Activated gamma-delta T cell (primary cell): ENCODE measurements around the gene MMRN2.

Source experiments
- DNase-seq: peaks from one replicate; lab custom pipeline; 2025; lab: John Stamatoyannopoulos, UW

Gene MMRN2

DNA sequence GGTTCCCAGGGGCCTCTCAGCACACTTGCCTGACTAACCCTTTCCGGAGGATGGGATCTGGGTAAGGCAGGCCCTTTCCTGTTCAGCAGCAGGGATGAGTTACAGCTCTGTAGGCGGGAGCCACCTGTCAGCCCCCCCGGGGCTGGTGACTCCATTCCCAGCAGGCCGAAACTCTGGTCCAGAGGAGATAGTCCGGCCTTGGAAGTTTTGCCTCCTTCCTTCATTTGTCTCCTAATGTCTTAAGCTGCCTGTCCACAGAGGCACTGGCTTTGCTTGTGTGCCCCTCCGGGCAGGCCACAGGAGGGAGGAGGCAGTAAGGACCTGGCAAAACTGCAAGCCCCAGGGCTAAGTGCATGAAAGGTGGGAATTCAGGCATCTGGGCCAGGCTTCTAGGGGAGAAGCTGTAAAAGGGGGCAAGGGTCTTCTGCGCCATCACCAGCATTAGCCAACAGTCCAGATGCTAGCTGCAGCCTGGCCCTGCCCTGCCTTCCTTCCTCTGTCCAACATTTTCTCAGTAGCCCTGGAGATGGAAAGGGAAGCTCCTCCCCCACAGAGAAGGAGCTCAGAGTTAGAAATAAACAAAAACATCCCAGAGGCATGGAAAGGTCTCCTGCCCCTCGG lies 12.1 kb upstream of the MMRN2 start:
- no peak for DNase-seq

DNA sequence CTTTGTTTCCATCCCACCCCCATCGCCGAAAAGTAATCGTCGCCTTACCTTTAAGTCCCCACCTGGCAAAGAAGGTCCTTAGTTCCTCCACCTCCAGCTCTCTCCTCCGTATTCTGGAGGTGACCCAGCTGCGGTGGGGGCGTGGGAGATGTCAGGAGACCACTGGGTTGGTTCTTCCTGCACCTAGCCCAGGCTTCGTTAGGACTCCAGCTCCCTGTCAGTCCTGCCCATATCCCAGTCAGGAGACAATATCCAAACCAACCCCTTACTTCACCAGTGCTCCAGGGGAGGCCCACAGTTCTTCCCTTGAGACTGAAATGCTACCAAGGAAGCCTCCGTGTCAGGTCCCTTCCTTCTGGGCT lies 11.6 kb upstream of the MMRN2 start:
- no peak for DNase-seq

DNA sequence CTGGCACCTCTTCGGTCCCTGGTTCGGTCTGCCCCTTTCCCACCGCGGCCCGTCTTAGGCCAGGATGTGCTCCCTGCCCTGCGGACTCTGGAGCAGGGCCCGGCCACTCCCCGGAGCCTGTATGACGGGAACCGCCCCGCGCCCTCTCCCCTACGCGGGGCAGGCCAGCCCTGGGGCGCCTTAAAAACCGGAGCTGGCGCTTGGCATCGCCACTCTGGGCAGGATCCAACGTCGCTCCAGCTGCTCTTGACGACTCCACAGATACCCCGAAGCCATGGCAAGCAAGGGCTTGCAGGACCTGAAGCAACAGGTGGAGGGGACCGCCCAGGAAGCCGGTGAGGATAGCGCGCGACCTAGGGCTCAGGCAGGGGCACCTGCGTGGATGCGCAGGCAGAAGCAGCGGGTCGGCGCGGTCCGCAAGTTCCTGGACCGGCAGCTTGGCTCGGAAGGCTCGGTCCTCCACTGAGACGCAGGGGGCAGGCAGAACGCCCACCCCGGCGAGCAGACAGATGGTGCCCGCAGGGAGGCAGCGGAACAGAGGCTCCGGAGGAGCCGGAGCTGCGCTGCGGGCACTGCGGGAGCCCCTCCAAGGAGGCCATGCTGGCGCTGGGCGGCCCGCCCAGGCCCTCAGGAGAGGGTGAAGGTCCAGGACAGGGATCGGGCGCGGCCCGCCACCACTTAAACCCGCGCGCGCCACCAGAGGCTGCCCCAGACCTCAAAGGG lies 11.0 kb upstream of the MMRN2 start, which contains the start of gene ADIRF:
Gene ADIRF (plus strand): TSS at position 212 of the 723 bp plus-strand sequence. CDS start 63 bp downstream, at position 275.
- no peak for DNase-seq

DNA sequence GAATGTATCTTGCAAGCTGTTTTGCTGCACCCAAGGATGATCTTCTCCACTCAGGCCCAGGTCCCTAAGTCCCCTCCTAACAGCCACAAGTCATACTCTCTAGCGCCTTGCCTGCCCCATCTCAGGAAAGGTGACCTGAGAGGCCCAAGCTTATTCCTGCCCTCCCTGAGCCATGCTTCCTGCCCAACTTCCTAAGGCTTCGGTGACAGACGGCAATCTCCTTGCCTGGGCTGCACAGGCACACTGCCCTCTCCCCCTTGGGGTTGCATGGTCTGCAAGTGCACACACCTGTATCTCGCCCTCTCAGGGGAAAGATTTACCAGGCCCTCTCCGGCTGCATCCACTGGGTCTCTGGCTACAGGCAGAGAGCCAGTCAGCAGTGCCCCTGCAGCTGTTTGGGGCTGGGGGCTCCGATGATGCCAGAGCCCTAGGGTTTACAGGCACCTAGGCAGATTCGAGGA lies 10.1 kb upstream of the MMRN2 start:
- no peak for DNase-seq

DNA sequence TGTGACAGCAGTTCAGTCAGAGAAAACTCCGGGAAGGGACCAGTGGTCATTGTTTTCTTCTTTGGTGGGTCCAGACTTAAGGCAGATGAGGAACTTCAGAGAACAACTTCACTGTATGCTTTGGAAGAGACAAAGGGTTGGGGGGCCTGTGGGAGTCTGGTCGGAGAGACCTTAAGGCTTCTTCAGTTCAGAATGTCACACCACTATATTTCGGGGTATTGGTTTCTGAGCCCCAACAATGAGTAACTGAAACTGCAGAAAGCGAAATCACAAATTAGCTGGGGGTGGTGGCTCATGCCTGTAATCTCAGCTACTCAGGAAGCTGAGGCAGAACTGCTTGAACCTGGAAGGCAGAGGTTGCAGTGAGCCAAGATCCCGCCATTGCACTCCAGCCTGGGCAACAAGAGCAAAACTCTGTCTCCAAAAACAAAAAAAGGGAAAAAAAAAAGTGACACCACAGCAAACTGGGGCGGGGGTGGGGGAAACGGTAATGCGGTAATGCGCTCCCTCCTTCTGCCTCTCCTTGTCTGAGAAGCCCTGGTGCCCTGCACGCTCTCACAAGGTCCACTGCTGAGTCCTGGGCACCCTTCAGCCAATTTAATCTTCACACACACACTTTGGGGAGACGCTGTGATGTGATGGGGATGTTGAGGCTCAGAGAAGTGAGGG lies 8.7 kb upstream of the MMRN2 start:
- DNase-seq: no peak

DNA sequence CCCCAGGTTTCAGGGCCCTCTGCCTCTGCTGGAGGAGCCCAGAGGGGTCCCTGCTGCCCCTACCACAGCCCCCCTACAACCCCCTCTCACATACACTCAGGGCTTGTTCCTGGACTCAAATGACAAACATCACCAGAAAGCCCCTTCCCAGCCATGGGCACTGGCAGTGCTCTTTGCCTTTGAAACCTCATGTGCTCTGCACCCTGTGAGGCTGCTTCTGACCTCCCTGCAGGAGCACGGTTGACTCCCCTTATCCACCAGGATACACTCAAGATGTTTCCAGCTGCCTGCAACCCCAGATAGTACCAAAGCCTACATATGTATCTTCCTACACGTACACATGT lies 7.4 kb upstream of the MMRN2 start:
- DNase-seq: no peak

DNA sequence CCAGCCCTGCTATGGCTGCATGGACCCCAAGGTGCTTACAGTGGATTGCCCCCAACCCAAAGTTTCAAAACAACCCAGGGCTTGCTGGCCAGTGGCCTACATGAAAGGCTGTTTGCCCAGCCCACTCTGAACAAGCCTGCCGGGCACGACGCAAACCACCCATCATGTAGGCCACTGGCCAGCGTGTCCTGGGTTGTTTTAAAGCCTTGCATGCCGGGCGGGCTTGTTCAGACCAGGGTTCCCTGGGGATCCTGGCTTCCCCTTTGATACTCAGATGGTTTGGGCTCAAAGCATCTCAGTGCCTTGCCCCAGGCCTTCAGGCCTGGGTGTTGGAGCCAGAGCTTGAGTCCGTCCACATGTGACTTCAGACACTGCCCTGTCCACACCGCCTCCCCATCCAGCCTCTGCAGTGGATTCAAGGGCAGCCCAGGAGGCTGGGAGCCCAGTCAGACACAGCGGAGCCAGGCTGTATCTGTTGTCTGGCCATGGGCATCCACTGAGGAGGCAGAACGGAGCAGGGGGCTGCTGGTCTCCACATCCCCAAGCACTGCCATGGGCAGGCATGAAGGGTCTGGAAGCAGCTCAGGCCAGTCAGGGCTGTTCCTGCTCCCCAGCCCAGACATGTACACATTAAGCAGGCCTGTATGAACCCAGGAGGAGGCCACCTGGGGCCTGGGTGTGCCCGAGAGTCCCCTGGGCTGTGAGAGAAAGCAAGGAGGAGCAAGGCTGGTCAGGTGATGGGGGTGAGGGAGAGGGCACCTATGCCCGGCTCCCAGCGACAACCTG lies 6.8 kb upstream of the MMRN2 start:
- DNase-seq: no peak

DNA sequence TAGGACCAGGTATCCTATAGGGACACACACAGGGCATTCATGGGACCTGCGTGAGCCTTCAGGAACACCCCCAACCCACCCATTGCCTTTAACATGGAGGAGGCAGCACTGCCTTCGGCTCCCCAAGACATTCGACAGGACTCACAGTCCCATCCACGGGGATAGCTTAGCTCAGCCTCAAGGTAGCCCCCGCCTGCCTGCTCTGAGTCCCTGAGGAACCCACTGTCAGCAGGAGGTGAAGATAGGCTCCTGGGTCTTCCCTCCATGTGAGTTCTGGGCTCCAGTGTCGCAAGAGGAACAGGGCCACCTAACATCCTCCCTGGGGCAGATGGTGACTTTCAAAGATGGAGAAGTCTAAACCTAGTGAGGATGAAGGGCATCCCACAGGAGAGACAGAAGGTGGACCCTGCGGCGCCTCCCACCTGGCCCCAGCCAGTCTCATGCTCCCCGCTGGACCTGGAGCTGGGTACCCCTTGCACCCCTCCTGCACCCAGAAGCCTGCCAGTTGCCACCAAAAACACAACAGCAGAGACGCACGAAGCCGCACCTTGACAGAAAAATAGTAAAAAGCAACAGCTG lies 6.0 kb upstream of the MMRN2 start:
- DNase-seq: no peak

DNA sequence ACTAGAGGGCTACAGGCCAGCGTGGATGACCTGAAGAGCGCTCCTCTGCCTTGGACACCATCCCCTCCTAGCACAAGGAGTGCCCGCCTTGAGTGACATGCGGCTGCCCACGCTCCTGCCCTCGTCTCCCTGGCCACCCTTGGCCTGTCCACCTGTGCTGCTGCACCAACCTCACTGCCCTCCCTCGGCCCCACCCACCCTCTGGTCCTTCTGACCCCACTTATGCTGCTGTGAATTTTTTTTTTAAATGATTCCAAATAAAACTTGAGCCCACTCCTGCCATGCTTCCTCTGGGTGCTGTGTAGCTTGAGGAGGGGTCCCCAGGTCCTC lies 5.5 kb upstream of the MMRN2 start:
- DNase-seq: no peak

DNA sequence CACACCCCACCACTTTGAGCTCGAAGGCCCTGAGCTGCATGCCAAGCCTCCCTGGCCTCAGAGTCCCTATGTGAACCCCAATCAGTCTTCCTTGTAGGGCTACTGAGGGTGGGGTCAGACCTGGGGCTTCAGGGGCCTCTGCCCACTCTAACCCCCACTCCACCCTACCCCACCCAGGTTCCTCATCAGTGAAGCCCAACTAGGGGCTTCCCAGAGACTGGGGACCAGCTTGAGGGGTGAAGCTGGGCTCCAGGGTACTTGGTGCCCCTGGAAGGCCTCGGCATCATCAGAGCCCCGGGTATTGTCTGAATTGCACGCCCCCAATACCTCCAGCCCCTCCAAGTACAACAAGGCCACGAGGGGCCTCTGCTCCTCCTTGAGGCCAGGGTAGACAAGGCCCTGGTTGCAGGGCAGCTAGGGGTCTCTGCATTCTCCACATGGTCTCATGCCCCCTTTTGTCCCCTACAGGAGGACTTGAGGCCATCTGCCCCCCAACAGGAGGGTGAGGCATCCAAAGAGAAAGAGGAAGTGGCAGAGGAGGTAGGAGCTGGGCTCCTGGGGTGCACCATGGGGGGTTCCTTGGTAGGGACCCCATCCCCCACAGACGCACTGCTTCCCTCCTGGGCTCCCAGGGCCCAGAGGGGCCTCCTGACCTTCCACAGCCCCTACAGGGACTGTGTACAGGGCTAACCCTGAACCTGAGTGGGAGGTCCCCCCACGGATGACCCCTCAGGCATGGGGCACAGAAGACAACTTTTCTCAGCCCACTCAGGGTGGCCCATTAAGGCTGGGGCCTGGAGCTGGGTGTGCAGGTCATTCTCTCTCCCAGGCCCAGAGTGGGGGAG lies 4.9 kb upstream of the MMRN2 start:
- DNase-seq: no peak

DNA sequence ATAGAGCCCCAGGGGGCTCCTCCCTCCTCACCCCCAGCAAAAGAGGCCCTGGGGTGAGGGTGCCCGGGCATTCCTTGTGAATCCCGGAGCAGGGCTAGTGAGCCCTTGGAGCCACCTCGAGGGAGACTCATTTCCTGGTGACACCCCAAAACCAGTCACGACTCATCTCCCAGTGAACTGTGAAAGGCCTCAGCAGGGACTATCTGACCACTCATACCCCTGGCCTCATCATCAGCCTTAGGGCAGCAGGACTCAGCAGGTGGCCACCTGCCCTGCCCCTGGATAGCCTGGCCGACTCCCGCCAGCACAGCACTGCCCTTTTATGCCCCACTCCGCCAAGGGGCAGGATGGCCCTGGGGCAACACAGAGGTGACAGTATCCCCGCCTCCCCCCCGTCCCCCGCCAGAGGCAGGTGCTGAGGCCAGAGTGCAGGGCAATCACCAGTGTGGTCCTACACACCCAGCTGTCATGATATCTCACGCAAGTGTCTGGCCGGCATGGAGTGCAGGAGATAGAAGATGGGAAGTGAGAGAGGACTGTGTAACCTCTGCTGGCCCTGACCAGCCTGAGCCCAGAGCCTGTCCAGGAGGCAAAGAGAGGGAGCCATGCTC lies 4.2 kb upstream of the MMRN2 start:
- no peak for DNase-seq

DNA sequence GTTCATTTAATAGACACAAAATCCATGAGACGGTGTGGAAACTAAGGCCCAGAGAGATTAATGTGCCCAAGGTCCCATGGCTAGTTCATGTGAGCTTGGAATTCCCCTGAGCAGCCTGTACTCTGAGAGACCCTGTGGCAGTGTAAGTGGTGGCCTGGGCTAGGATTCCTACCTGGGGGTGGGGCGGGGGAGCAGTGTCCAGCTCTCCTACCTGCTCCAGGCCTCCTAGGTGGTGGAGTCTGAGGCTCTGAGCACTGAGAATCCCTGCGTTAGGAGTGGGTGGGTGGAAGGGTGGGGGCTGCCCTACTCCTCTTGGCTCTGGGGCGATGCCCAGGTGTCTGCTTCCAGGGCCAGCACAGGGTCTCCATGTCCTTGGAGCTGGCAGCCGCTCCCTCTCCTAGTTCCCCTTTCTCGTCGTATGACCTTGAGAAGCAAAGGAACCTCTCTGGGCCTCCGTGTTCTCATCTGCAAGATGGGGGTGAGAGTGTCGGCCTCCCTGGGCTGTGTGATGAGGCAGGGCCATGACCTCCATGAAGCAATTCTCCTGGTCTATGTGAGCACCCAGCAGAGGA lies 3.5 kb upstream of the MMRN2 start:
- no peak for DNase-seq

DNA sequence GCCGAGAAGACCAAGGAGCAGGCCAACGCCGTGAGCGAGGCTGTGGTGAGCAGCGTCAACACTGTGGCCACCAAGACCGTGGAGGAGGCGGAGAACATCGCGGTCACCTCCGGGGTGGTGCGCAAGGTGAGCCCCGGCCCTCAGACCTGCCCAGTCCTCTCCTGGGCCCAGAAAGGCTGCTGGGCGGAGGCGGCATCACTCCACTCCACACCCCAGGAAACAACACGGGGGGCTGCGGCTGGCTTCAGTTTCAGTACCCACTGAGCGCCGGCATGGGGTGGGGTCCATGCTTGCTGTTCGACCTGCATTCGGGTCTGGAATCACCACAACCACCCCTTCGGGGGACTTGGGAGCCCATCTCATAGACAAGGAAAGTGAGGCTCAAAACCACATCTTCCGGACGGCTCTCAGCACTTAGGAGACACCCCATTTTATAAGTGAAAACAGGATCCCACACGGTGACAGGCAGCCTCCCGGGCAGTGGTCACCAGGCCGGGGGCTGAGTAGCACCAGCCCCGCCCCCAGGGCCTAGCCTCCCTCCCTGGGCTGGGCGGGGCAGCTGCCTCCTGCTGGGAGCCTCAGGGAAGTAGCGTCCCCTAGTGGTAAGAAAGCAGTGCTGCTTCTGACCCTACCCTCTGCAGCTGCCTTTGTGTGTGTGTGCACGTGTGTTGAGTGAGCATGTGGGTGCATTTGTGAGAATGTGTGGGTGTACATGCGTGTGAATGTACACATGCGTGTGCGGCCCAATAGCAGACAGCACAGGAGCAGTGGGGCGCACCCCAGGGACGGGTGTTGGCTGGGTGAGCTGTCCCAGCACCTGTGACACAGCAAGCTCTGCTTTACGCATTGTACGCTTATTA lies 2.8 kb upstream of the MMRN2 start:
- no peak for DNase-seq

DNA sequence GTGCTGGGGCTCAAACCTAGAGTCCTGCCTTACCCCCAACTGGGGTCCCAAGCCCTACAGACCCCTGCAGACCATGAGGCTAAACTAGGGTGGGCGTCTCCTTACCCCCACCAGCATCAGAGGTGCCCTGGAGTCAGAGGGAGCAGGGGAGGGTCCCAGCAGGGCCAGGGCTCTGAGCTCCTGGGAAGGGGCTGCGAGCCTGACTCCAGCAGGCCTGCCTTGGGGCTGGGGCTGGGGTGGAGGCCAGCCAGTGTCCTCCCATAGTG lies 2.3 kb upstream of the MMRN2 start:
- DNase-seq: no peak

DNA sequence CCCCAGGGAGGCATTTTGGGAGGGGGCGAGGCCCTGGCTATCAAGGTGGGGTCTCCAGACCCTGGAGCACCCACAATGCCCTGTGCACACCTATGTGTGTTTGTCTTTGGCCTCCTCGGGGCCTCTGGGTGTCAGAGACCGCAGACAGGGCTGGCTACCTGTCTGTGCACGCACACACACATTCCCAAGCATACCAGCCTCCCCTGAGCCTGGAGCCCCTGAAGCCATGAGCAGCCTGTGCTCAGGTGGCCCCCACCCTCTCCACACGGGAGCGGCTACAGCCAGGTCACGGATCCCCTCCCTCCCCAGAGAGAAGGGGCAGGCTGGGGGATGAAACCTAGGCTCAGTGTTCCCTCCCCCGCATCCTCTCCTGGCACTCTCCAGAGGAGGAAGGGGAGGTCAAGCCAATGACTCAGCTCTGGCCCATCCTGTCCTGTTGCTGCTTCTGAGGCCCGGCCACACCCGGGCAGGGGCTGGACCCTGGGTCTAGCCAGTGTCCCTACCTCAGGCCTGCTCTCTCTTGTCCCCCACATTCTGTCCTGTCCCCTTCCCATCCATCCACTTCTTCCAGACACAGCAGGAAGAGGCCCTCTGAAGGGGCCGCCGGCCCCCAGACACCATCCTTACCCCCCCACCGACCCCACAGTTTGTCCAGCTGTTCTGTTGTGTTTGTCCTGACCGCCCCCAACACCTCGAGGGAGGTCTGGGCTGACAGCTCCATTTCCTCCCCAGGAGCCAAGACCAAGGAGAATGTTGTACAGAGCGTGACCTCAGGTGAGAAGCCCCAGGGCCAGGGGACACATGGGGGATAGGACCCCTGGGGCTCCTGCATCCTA lies 1.7 kb upstream of the MMRN2 start:
- DNase-seq: no peak

DNA sequence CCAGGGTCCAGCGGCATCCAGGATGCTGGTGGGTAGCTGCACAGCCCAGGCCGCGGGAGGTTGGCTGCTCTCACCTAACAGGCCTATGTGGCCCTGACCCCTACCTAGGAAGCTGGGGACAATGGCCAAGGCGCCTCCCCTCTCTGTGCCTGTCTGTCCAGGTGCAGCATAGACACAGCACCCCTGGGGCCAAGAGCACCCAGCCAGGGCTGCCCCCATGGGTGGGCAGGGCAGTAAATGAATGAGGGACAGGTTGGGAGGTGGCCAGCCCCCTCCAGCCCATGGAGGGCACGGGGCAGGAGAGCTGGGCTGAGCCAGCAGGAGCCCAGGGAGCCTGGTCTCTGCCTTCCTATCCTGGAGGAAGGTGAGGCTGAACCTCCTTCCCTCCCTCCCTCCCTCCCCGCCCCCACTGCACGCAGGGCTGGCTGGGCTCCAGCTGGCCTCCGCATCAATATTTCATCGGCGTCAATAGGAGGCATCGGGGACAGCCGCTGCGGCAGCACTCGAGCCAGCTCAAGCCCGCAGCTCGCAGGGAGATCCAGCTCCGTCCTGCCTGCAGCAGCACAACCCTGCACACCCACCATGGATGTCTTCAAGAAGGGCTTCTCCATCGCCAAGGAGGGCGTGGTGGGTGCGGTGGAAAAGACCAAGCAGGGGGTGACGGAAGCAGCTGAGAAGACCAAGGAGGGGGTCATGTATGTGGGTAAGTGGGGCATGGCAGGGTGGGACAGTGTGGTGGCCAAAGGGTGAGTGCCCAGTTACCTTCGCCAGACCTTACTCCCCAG lies 893 bp upstream of the MMRN2 start, which contains the start of gene SNCG:
Gene SNCG (plus strand): TSS at position 484 of the 785 bp plus-strand sequence. CDS start 99 bp downstream, at position 583.
- no peak for DNase-seq

DNA sequence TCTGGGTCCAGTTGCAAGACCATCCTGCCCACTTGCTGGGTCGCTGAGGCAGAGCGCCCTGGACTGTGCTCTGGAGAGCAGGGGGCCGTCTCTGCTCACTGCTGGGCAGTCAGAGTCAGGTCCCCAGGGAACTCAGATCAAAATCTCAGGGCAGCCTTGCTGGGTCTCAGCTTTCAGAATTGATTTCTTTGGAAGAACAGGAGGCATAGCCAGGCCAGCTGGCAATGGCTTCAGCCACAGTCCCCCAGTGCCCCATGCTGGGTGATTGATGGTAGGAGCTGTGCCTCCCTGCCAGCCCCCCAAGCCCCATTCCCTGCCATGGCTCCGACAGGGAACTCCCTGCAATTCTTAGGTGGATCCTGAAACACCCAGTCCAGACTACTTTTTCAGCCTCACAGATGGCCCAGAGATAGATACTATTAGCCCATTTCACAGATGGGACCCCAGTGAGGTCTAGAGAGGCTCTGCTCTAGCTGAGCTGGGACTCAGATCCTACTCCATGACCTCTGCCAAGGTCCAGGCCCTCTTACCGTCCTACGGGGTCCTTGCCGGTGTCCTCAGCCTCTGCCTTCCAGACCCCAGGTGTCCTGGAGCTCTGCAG lies 467 bp downstream of the MMRN2 start:
- no peak for DNase-seq
